ENCODE results near the gene SPOCK2. TPM values are rescaled to one million over a fixed set of nuclear protein-coding genes. Genes with fewer than 3 reads are reported as not detected.

SPOCK2 gene
- total RNA-seq, 2 donors from 2014 or later: 5.1 to 163 TPM

- H3K27ac ChIP-seq: no peak overlapping the region
- WGBS: 92% methylated on average over 11 of the region's 11 CpGs
- DNase-seq (ENCODE audit: low spot score): no peak
- no peaks in the 10 kb centered on the region for H3K9me3 ChIP-seq
- no peak for TF ChIP-seq CTCF (IDR thresholded peaks at IDR 0.05)
- TF ChIP-seq POLR2AphosphoS5 (IDR thresholded peaks at IDR 0.05): no peak
- TF ChIP-seq POLR2A (IDR thresholded peaks at IDR 0.05): no peak
- H3K4me1 ChIP-seq (replicated peaks): no peaks in the 10 kb centered on the region
- H3K4me3 ChIP-seq: no peak overlapping the region
- no peaks in the 10 kb centered on the region for H3K27me3 ChIP-seq (replicated peaks; ENCODE audit: insufficient read depth)
- intact Hi-C loops (cut with DNase I): no loop called here
- no peaks in the 10 kb centered on the region for H3K36me3 ChIP-seq
Observed at GRCh38 chr10:72068126-72068765, 20.1 kb downstream of the SPOCK2 start.

GRCh38 chr10:72067463-72068125 is 20.8 kb downstream of the SPOCK2 start:
- 78% methylated on average over 13 of the region's 13 CpGs for WGBS
- no peak overlapping the region for H3K4me3 ChIP-seq
- no peaks in the 10 kb centered on the region for H3K4me1 ChIP-seq (replicated peaks)
- no peaks in the 10 kb centered on the region for H3K9me3 ChIP-seq
- no peak overlapping the region for H3K27ac ChIP-seq
- intact Hi-C loops (cut with DNase I): no loop called here
- TF ChIP-seq POLR2AphosphoS5 (IDR thresholded peaks at IDR 0.05) (no peak), POLR2A (IDR thresholded peaks at IDR 0.05) (no peak), CTCF (IDR thresholded peaks at IDR 0.05) (no peak)
- H3K36me3 ChIP-seq: no peaks in the 10 kb centered on the region
- no peaks in the 10 kb centered on the region for H3K27me3 ChIP-seq (replicated peaks; ENCODE audit: insufficient read depth)
- no peak for DNase-seq (ENCODE audit: low spot score)

- Histone ChIP-seq H3K9me3 (no peaks in the 10 kb centered on the region), H3K36me3 (no peaks in the 10 kb centered on the region), H3K27me3 (replicated peaks; ENCODE audit: insufficient read depth) (no peaks in the 10 kb centered on the region), H3K4me1 (replicated peaks) (no peaks in the 10 kb centered on the region), H3K27ac (no peak overlapping the region), H3K4me3 (no peak overlapping the region)
- intact Hi-C loops (cut with DNase I): no loop called here
- DNase-seq (ENCODE audit: low spot score): no peak
- 62% methylated on average over 18 of the region's 18 CpGs for WGBS
- TF ChIP-seq POLR2AphosphoS5 (IDR thresholded peaks at IDR 0.05): no peak
- no peak for TF ChIP-seq POLR2A (IDR thresholded peaks at IDR 0.05)
Observed at GRCh38 chr10:72066318-72067284, 21.8 kb downstream of the SPOCK2 start.

GRCh38 chr10:72065439-72066025 is 22.8 kb downstream of the SPOCK2 start:
- intact Hi-C loops (cut with DNase I): no loop called here
- Histone ChIP-seq H3K36me3 (no peaks in the 10 kb centered on the region), H3K27me3 (replicated peaks; ENCODE audit: insufficient read depth) (no peaks in the 10 kb centered on the region), H3K4me1 (replicated peaks) (no peaks in the 10 kb centered on the region), H3K9me3 (no peaks in the 10 kb centered on the region), H3K27ac (no peak overlapping the region), H3K4me3 (no peak overlapping the region)
- DNase-seq (ENCODE audit: low spot score): no peak
- TF ChIP-seq POLR2AphosphoS5 (IDR thresholded peaks at IDR 0.05) (no peak), POLR2A (IDR thresholded peaks at IDR 0.05) (no peak), CTCF (IDR thresholded peaks at IDR 0.05) (no peak)
- WGBS: 59% methylated on average over 13 of the region's 13 CpGs

Measured in prostate gland (tissue), 2 donors.